H1 (cell line): ENCODE results near the gene LRP8. TPM values are rescaled to one million over a fixed set of nuclear protein-coding genes. Genes with fewer than 3 reads are reported as not detected.

Source experiments
- CTCF ChIA-PET: fragments of 300-600 bp; sonication (Branson Sonifier 250); formaldehyde crosslinking; loops from one replicate; lab custom pipeline; 2021; ENCODE audit not compliant: partially characterized antibody; lab: Charles Lee
- POLR2A ChIA-PET: fragments of 300-600 bp; sonication (Branson Sonifier 250); formaldehyde crosslinking; loops from one replicate; lab custom pipeline; 2021; ENCODE audit warnings: inconsistent platforms; ENCODE audit not compliant: partially characterized antibody; lab: Charles Lee
- DNase-seq, 2 experiments: peaks; one replicate each; pipeline versions ENCODE4 v3.0.0 to v3.0.0-alpha.2; 2010 to 2022; ENCODE audit warnings: low spot score in 2 of 2, low read depth in 1 of 2, mixed read lengths in 1 of 2
- FAIRE-seq: peaks from 2 replicates; lab custom pipeline; 2011; peaks lifted over from hg19 to GRCh38; lab: Jason Lieb, UNC
- H2AFZ ChIP-seq: 2 replicates; pipeline ENCODE4 v1.8.1; 2012; ENCODE audit warnings: low read length, inconsistent platforms
- H2AK5ac ChIP-seq: 2 replicates; pipeline ENCODE4 v1.6.1; 2013; ENCODE audit warnings: low read depth, low read length
- H2BK120ac ChIP-seq: replicated peaks from 2 replicates; pipeline ENCODE3; 2013; ENCODE audit warnings: low read depth, low read length, inconsistent platforms
- H2BK12ac ChIP-seq: 2 replicates; pipeline ENCODE4 v1.6.1; 2013; ENCODE audit warnings: low read depth, low read length
- H2BK15ac ChIP-seq: 2 replicates; pipeline ENCODE4 v1.6.1; 2013; ENCODE audit warnings: low read length
- H2BK20ac ChIP-seq: 2 replicates; pipeline ENCODE4 v1.6.1; 2013; ENCODE audit warnings: low read length
- H2BK5ac ChIP-seq: 2 replicates; pipeline ENCODE4 v1.6.1; 2013; ENCODE audit warnings: low read depth, low read length
- H3K14ac ChIP-seq: 2 replicates; pipeline ENCODE4 v1.6.1; 2013; ENCODE audit warnings: inconsistent platforms; ENCODE audit not compliant: insufficient read length
- H3K18ac ChIP-seq: 2 replicates; pipeline ENCODE4 v1.6.1; 2013; ENCODE audit warnings: low read length; ENCODE audit errors: extremely low read depth
- H3K23ac ChIP-seq: 2 replicates; pipeline ENCODE4 v1.6.1; 2013; ENCODE audit warnings: inconsistent platforms; ENCODE audit not compliant: insufficient read length
- H3K23me2 ChIP-seq: 2 replicates; pipeline ENCODE4 v1.6.1; 2013; ENCODE audit warnings: low read depth, low read length
- H3K27ac ChIP-seq: 2 replicates; pipeline ENCODE4 v1.6.1; 2011; ENCODE audit warnings: low read depth, low read length, inconsistent platforms
- H3K27me3 ChIP-seq, 4 experiments: replicated peaks in 1 of 4; 1 replicate in 1 of 4; 2 replicates in 3 of 4; pipeline versions ENCODE4 v1.6.1 to v1.8.1; 2011 to 2013; ENCODE audit warnings: low read length in 3 of 4, mild to moderate bottlenecking in 3 of 4, inconsistent platforms in 2 of 4, mixed read lengths in 2 of 4, moderate library complexity in 1 of 4; ENCODE audit not compliant: control insufficient read depth in 3 of 4, insufficient read depth in 3 of 4; ENCODE audit errors: extremely low read depth in 1 of 4
- H3K36me3 ChIP-seq, 4 experiments: 2 replicates each; pipeline versions ENCODE4 v1.6.1 to v1.8.1; 2011 to 2013; ENCODE audit warnings: mild to moderate bottlenecking in 4 of 4, low read length in 3 of 4, moderate library complexity in 2 of 4, control low read depth in 1 of 4, inconsistent platforms in 1 of 4; ENCODE audit not compliant: insufficient read depth in 4 of 4, control insufficient read depth in 2 of 4
- H3K4ac ChIP-seq: replicated peaks from 2 replicates; pipeline ENCODE3; 2013; ENCODE audit warnings: low read length, low read depth, mixed read lengths, inconsistent platforms; ENCODE audit not compliant: insufficient read length
- H3K4me1 ChIP-seq, 4 experiments: replicated peaks in 1 of 4; 1 replicate in 1 of 4; 2 replicates in 3 of 4; pipeline versions ENCODE4 v1.6.1 to v1.8.1; 2011 to 2013; ENCODE audit warnings: low read length in 3 of 4, inconsistent platforms in 2 of 4, mixed read lengths in 1 of 4; ENCODE audit not compliant: insufficient read depth in 4 of 4, control insufficient read depth in 3 of 4
- H3K4me2 ChIP-seq, 2 experiments: 2 replicates each; pipeline versions ENCODE4 v1.6.1 to v1.8.1; 2011 to 2013; ENCODE audit warnings: low read depth in 2 of 2, low read length in 2 of 2, control low read depth in 1 of 2, inconsistent platforms in 1 of 2, mild to moderate bottlenecking in 1 of 2; ENCODE audit not compliant: insufficient read depth in 1 of 2
- H3K4me3 ChIP-seq, 4 experiments: fragments of 200-600, 300-600 bp in 1 of 4; sonication (generic), shearing (Covaris generic), sonication (Bioruptor Twin) in 1 of 4; 2 replicates each; pipeline versions ENCODE4 v1.5.1 to v1.8.1; 2011 to 2016; ENCODE audit warnings: low read length in 4 of 4, low read depth in 3 of 4, control low read depth in 2 of 4, inconsistent platforms in 2 of 4, mild to moderate bottlenecking in 2 of 4, mixed read lengths in 1 of 4, moderate library complexity in 1 of 4; ENCODE audit not compliant: insufficient read depth in 2 of 4; ENCODE audit errors: extremely low read depth in 1 of 4
- H3K56ac ChIP-seq: replicated peaks from 2 replicates; pipeline ENCODE3; 2013; ENCODE audit warnings: low read depth, mild to moderate bottlenecking, mixed read lengths, low read length, inconsistent platforms; ENCODE audit not compliant: insufficient read length
- H3K79me1 ChIP-seq: 2 replicates; pipeline ENCODE4 v1.6.1; 2013; ENCODE audit warnings: low read depth, low read length, control low read depth
- H3K79me2 ChIP-seq, 2 experiments: 2 replicates each; pipeline versions ENCODE4 v1.6.1 to v1.8.1; 2012 to 2013; ENCODE audit warnings: low read length in 2 of 2, mild to moderate bottlenecking in 2 of 2, inconsistent platforms in 1 of 2; ENCODE audit not compliant: insufficient read depth in 2 of 2, control insufficient read depth in 1 of 2
- H3K9ac ChIP-seq, 4 experiments: replicated peaks in 1 of 4; 1 replicate in 1 of 4; 2 replicates in 3 of 4; pipeline versions ENCODE4 v1.6.1 to v1.8.1; 2011 to 2013; ENCODE audit warnings: low read depth in 3 of 4, low read length in 3 of 4, control low read depth in 2 of 4, mild to moderate bottlenecking in 2 of 4, moderate library complexity in 2 of 4, inconsistent platforms in 1 of 4; ENCODE audit errors: extremely low read depth in 1 of 4
- H3K9me3 ChIP-seq, 2 experiments: 2 replicates each; pipeline versions ENCODE4 v1.6.1 to v1.8.1; 2012 to 2013; ENCODE audit warnings: mild to moderate bottlenecking in 2 of 2, moderate library complexity in 2 of 2, control low read depth in 1 of 2, inconsistent platforms in 1 of 2, low read depth in 1 of 2, low read length in 1 of 2, mixed read lengths in 1 of 2; ENCODE audit not compliant: insufficient read depth in 2 of 2
- H4K20me1 ChIP-seq, 2 experiments: replicated peaks in 1 of 2; 2 replicates each; pipeline versions ENCODE3 to v1.8.1; 2011 to 2013; ENCODE audit warnings: inconsistent platforms in 2 of 2, low read length in 2 of 2, mild to moderate bottlenecking in 1 of 2; ENCODE audit not compliant: insufficient read depth in 2 of 2, control insufficient read depth in 1 of 2
- H4K5ac ChIP-seq: 2 replicates; pipeline ENCODE4 v1.6.1; 2013; ENCODE audit warnings: low read length, low read depth, mixed read lengths, inconsistent platforms; ENCODE audit not compliant: insufficient read length
- H4K8ac ChIP-seq: 2 replicates; pipeline ENCODE4 v1.8.0; 2013; ENCODE audit warnings: mild to moderate bottlenecking, moderate library complexity, low read length, inconsistent platforms; ENCODE audit not compliant: insufficient read depth; ENCODE audit errors: extremely low read depth
- H4K91ac ChIP-seq: replicated peaks from 2 replicates; pipeline ENCODE3; 2013; ENCODE audit warnings: low read length, mixed read lengths, inconsistent platforms; ENCODE audit not compliant: insufficient read length
- BCL11A ChIP-seq, 2 experiments: IDR thresholded peaks; one replicate each; pipeline ENCODE4 v1.6.1; 2011; ENCODE audit warnings: low read depth in 2 of 2, low read length in 2 of 2, mild to moderate bottlenecking in 2 of 2
- CEBPB ChIP-seq: IDR thresholded peaks from 2 replicates; pipeline ENCODE4 v1.6.1; 2012; ENCODE audit warnings: low read depth, low read length
- CHD1 ChIP-seq: IDR thresholded peaks from 2 replicates; pipeline ENCODE4 v1.6.1; 2012; ENCODE audit warnings: low read depth, low read length, improper control_type of control experiment
- E2F6 ChIP-seq: IDR thresholded peaks from 2 replicates; pipeline ENCODE4 v1.6.1; 2012; ENCODE audit warnings: inconsistent platforms
- FOSL1 ChIP-seq: IDR thresholded peaks from 2 replicates; pipeline ENCODE4 v1.6.1; 2011; ENCODE audit warnings: mild to moderate bottlenecking, low read depth, low read length, moderate library complexity; ENCODE audit not compliant: insufficient read depth
- KDM5A ChIP-seq: fragments of 200-600 bp; IDR thresholded peaks from 2 replicates; pipeline ENCODE4 v1.7.1; 2012; ENCODE audit warnings: mild to moderate bottlenecking, low read length, inconsistent platforms, mixed read lengths
- NANOG ChIP-seq: IDR thresholded peaks from 2 replicates; pipeline ENCODE4 v1.6.1; 2011; ENCODE audit warnings: low read length, low read depth, mild to moderate bottlenecking, inconsistent platforms; ENCODE audit not compliant: insufficient read depth, poor library complexity, severe bottlenecking
- PHF8 ChIP-seq: fragments of 200-600 bp; sonication (generic); conservative IDR thresholded peaks from 2 replicates; pipeline ENCODE4 v1.7.1; 2012; ENCODE audit warnings: low read depth, mild to moderate bottlenecking, inconsistent platforms, low read length, moderate library complexity
- POU5F1 ChIP-seq: IDR thresholded peaks from 2 replicates; pipeline ENCODE4 v1.6.1; 2011; ENCODE audit warnings: low read depth, mild to moderate bottlenecking, low read length, moderate library complexity
- RBBP5 ChIP-seq: IDR thresholded peaks from 2 replicates; pipeline ENCODE4 v1.7.1; 2012; ENCODE audit warnings: low read depth, mild to moderate bottlenecking, inconsistent platforms, low read length, moderate library complexity, borderline replicate concordance
- SIX5 ChIP-seq: IDR thresholded peaks from 2 replicates; pipeline ENCODE4 v1.6.1; 2011; ENCODE audit warnings: mild to moderate bottlenecking, low read depth, low read length
- TCF12 ChIP-seq: IDR thresholded peaks from 2 replicates; pipeline ENCODE4 v1.6.1; 2011; ENCODE audit warnings: low read depth, mild to moderate bottlenecking, low read length
- TEAD4 ChIP-seq: IDR thresholded peaks from 2 replicates; pipeline ENCODE4 v1.6.1; 2012; ENCODE audit warnings: low read depth, low read length, inconsistent platforms, mixed read lengths
- ZNF274 ChIP-seq: IDR thresholded peaks from 2 replicates; pipeline ENCODE4 v1.7.0; 2012; ENCODE audit warnings: low read length, borderline replicate concordance; ENCODE audit errors: extremely low read depth
- WGBS, 2 experiments: shearing (Covaris generic) in 1 of 2; methylation state at CpG; one replicate each; pipeline versions ENCODE4 v1.1.6 to v1.1.7; 2013 to 2015; ENCODE audit warnings: low lambda C conversion rate in 2 of 2, mixed read lengths in 2 of 2, inconsistent platforms in 1 of 2, low coverage in 1 of 2, missing lambda C conversion rate in 1 of 2; ENCODE audit not compliant: insufficient replicate concordance in 2 of 2, insufficient coverage in 1 of 2, insufficient read length in 1 of 2; ENCODE audit errors: extremely low coverage in 1 of 2, missing lambda C conversion rate in 1 of 2; 5-methylcytosine and 5-hydroxymethylcytosine counted together
- polyA plus RNA-seq, 7 experiments: library from polyadenylated mRNA; depleted of rRNA in 3 of 7; stranded (reverse) in 5 of 7; unstranded in 2 of 7; fragments of >200 nt in 5 of 7; fragments of 200-250 nt in 2 of 7; gene quantifications; 1 replicate in 5 of 7; 2 replicates in 1 of 7; 4 replicates in 1 of 7; pipeline versions ENCODE4 v1.2.1 to v1.2.3, GENCODE V29; 2011 to 2013; ENCODE audit warnings: missing spikeins in 2 of 7, mixed read lengths in 2 of 7
- total RNA-seq: library from RNA; stranded (reverse); fragmentation: NEBNext Ultra II Directional; extraction: Animal tissue kit (Norgen Biotek cat#: 25700); gene quantifications from 2 replicates; pipeline ENCODE4 v1.2.1, GENCODE V29; 2021

Gene LRP8
- total and polyA plus RNA-seq, 2 of the 8 experiments (the other 6 are each of a cell fraction or from before 2014, with no cell fraction given) = 63.2 to 66.4 TPM

GRCh38 chr1:53218201-53218600, 109.7 kb downstream of the LRP8 start:
- no peak overlapping the region for H3K14ac ChIP-seq
- no peak overlapping the region for H2BK12ac ChIP-seq
- peaks cover 9 to 43% (median 12%) of the 10 kb centered on the region in 4 experiments; a peak in 7 of 8 replicates for H3K36me3 ChIP-seq
- H3K4ac ChIP-seq = no peak overlapping the region
- H3K56ac ChIP-seq = no peak overlapping the region
- peaks cover 0 to 2% (median 0%) of the 10 kb centered on the region in 4 experiments; a peak in 1 of 7 replicates for H3K27me3 ChIP-seq
- H2BK5ac ChIP-seq = no peak overlapping the region
- H2AFZ ChIP-seq = no peak overlapping the region
- no peak overlapping the region for H3K4me3 ChIP-seq
- CTCF ChIA-PET = no interaction called here
- no peaks in the 10 kb centered on the region for H4K20me1 ChIP-seq
- POLR2A ChIA-PET = no interaction called here
- no peaks in the 10 kb centered on the region for H3K9me3 ChIP-seq
- H3K23ac ChIP-seq = no peak overlapping the region
- H4K91ac ChIP-seq = no peak overlapping the region
- no peak overlapping the region for H2BK15ac ChIP-seq
- H3K4me2 ChIP-seq = no peak overlapping the region
- H3K79me1 ChIP-seq = peaks cover 2% of the 10 kb centered on the region; the same call in 1 of the 2 replicates
- no peak overlapping the region for H4K5ac ChIP-seq
- WGBS, 2 experiments = 92% methylated on average over 7 of the region's 7 CpGs; no CpG with 5 or more reads in 1 of the 2 experiments
- H3K4me1 ChIP-seq = peaks cover 0 to 5% (median 1%) of the 10 kb centered on the region in 4 experiments; a peak in 3 of 7 replicates
- peaks cover 0 to 10% of the 10 kb centered on the region in 2 experiments; a peak in 1 of 4 replicates for H3K79me2 ChIP-seq
- H2BK20ac ChIP-seq = no peak overlapping the region
- H2AK5ac ChIP-seq = no peak overlapping the region
- DNase-seq = no peak
- H4K8ac ChIP-seq = no peak overlapping the region
- H3K9ac ChIP-seq = no peak overlapping the region
- no peak for FAIRE-seq
- H2BK120ac ChIP-seq = no peak overlapping the region
- no peak overlapping the region for H3K27ac ChIP-seq
- no peak overlapping the region for H3K18ac ChIP-seq
- H3K23me2 ChIP-seq = peaks cover 8% of the 10 kb centered on the region; the same call in 1 of the 2 replicates
- no peak for TF ChIP-seq PHF8
- no peak for TF ChIP-seq FOSL1
- no peak for TF ChIP-seq CHD1
- TF ChIP-seq NANOG = no peak
- no peak for TF ChIP-seq CEBPB
- no peak for TF ChIP-seq KDM5A
- no peak for TF ChIP-seq BCL11A (IDR thresholded peaks at IDR 0.05; ENCODE audit: low read depth in 2 of 2, low read length in 2 of 2)
- TF ChIP-seq ZNF274 = no peak
- no peak for TF ChIP-seq E2F6
- TF ChIP-seq TEAD4 = no peak
- TF ChIP-seq TCF12 = no peak
- no peak for TF ChIP-seq RBBP5
- TF ChIP-seq POU5F1 = no peak
- TF ChIP-seq SIX5 = no peak
